ENCODE data around the gene GPR137C. TPM values are rescaled to one million over a fixed set of nuclear protein-coding genes. Genes with fewer than 3 reads are reported as not detected.
"Not testable (repeated sequence)": the region's sequence is repeated elsewhere in the genome, so short reads cannot be mapped to it uniquely, and the experiment has no call there.

The GPR137C gene
- total and polyA plus RNA-seq, 12 donors: 0.62 to 2.3 (median 1.1) TPM

DNA sequence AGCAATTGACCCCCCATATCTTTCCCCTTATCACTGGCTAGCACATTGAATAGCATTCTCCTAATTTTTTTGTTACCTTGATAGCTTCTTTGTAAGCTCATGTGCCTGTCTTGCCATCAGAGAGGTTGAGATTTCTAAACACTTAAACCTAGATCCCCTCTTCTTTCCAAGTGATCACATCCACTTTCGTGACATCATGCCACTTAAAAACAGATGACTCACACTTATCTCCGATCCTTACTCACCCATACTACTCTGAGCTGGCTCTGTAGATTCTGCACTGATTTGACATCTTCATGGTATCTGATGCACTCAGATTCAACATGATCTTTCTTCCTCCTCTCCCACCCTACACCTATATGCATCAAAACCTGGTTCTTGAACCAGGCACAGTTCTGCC lies 10.5 kb downstream of the GPR137C start:
- TF ChIP-seq, protein P1, sequence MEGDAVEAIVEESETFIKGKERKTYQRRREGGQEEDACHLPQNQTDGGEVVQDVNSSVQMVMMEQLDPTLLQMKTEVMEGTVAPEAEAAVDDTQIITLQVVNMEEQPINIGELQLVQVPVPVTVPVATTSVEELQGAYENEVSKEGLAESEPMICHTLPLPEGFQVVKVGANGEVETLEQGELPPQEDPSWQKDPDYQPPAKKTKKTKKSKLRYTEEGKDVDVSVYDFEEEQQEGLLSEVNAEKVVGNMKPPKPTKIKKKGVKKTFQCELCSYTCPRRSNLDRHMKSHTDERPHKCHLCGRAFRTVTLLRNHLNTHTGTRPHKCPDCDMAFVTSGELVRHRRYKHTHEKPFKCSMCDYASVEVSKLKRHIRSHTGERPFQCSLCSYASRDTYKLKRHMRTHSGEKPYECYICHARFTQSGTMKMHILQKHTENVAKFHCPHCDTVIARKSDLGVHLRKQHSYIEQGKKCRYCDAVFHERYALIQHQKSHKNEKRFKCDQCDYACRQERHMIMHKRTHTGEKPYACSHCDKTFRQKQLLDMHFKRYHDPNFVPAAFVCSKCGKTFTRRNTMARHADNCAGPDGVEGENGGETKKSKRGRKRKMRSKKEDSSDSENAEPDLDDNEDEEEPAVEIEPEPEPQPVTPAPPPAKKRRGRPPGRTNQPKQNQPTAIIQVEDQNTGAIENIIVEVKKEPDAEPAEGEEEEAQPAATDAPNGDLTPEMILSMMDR (IDR thresholded peaks at IDR 0.05): no peak
- whole genome bisulfite sequencing, 2 donors: 79 to 87% methylated on average over 2 of the region's 2 CpGs
- Histone ChIP-seq H3K36me3 (no peaks in the 10 kb centered on the region), H3K9me3 (peaks cover 0 to 15% (median 0%) of the 10 kb centered on the region in 11 donors), H3K27ac (no peak overlapping the region), H3K4me3 (no peak overlapping the region), H3K27me3 (no peaks in the 10 kb centered on the region), H3K4me1 (no peaks in the 10 kb centered on the region)
- ATAC-seq: no peak
- DNase-seq: no peak
- intact Hi-C loops (cut with DNase I): no loop called here

DNA sequence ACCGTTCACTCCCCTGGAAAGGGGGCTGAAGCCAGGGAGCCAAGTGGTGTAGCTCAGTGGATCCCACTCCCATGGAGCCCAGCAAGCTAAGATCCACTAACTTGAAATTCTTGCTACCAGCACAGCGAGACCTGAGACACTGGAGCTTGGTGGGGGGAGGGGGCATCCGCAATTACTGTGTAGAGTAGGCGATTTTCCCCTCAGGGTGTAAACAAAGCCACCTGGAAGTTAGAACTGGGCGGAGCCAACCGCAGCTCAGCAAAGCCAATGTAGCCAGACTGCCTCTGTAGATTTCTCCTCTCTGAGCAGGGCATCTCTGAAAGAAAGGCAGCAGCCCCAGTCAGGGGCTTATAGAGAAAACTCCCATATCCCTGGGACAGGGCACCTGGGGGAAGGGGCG lies 15.8 kb downstream of the GPR137C start:
- H3K4me3 ChIP-seq; H3K27me3 ChIP-seq; H3K4me1 ChIP-seq; H3K36me3 ChIP-seq; H3K27ac ChIP-seq; intact Hi-C loops (cut with DNase I); DNase-seq; ATAC-seq: not testable (repeated sequence)
- WGBS, 2 donors: 96 to 97% methylated on average over 7 of the region's 7 CpGs
- H3K9me3 ChIP-seq: peaks cover 0 to 58% (median 21%) of the 10 kb centered on the region in 11 donors

DNA sequence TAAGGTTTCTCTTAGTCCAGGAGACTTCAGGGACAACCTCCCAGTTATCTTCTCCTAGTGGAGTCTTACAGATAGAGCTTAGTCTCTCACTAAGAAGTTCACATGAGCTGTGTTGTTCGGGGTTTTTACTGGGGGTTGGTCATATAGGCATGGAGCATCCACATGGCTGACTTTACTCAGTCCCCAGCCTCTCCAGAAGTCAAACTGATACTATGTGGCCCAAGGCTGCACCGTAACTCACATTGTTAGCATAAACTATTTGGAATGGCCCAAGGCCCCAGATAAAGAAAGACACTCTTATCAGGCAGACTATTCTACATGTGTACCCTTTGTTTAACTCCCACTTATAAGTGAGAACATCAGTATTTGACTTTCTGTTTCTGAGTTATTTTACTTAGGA lies 23.2 kb downstream of the GPR137C start:
- Histone ChIP-seq H3K36me3 (no peaks in the 10 kb centered on the region), H3K27me3 (no peaks in the 10 kb centered on the region), H3K4me3 (no peak overlapping the region), H3K4me1 (no peaks in the 10 kb centered on the region), H3K27ac (no peak overlapping the region), H3K9me3 (peaks cover 0 to 40% (median 18%) of the 10 kb centered on the region in 11 donors)
- 88 to 97% methylated on average over 2 of the region's 2 CpGs for WGBS, 2 donors
- no peak for DNase-seq
- ATAC-seq: no peak
- TF ChIP-seq, protein P1 (IDR thresholded peaks at IDR 0.05): no peak
- intact Hi-C loops (cut with DNase I): no loop called here

DNA sequence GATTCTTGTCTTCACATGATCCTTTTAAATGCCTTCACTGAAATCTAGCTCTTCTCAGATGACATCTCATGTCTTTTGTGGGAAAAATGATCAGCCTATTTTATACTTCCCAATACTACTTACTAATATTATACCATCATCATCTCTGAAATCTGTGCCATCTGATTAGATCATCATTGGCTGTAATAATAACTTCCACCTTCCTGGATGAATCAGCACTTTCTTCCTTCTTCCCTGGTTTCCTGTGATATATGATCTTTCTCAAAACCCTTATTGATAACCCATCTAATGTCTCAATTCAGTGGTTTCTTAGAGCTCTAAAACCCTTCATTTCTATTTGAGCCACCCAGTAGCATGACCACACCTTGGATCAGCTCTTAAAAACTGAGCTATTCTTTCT lies 30.9 kb downstream of the GPR137C start:
- Histone ChIP-seq H3K4me3 (no peak overlapping the region), H3K4me1 (no peaks in the 10 kb centered on the region), H3K27me3 (no peaks in the 10 kb centered on the region), H3K27ac (no peak overlapping the region), H3K9me3 (no peaks in the 10 kb centered on the region), H3K36me3 (no peaks in the 10 kb centered on the region)
- no peak for DNase-seq
- intact Hi-C loops (cut with DNase I): no loop called here
- TF ChIP-seq, protein P1 (IDR thresholded peaks at IDR 0.05): no peak
- no peak for ATAC-seq

DNA sequence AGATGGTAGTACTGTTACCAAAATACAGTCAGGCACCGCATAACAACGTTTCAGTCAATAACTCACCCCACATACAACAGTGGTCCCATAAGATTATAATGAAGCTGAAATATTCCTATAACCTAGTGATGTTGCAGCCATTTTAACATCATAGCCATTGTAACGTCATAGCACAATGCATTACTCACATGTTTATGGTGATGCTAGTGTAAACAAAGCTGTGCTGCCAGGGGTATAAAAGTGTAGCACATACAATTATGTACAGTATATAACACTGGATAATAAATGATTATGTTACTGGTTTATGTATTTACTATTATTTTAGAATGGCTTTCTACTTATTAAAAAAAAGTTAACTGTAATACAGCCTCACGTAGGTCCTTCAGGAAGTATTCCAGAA lies 37.0 kb downstream of the GPR137C start:
- H3K4me3 ChIP-seq: no peak overlapping the region
- H3K9me3 ChIP-seq: peaks cover 0 to 34% (median 4%) of the 10 kb centered on the region in 11 donors
- ATAC-seq (no peak), DNase-seq (no peak)
- TF ChIP-seq, protein P1 (IDR thresholded peaks at IDR 0.05): no peak
- intact Hi-C loops (cut with DNase I): no loop called here
- H3K36me3 ChIP-seq: no peaks in the 10 kb centered on the region
- H3K27ac ChIP-seq: no peak overlapping the region
- no peaks in the 10 kb centered on the region for H3K27me3 ChIP-seq
- no peaks in the 10 kb centered on the region for H3K4me1 ChIP-seq
- 71 to 76% methylated on average over 4 of the region's 4 CpGs for WGBS, 2 donors
